H4 (cell line): ENCODE results near the gene ADRA2C. TPM values are rescaled to one million over a fixed set of nuclear protein-coding genes. Genes with fewer than 3 reads are reported as not detected.

Source experiments
- DNase-seq: peaks from one replicate; pipeline ENCODE4 v3.0.0-alpha.2; 2015; ENCODE audit warnings: low spot score
- total RNA-seq: library from RNA; depleted of rRNA; stranded (reverse); fragments of >200 nt; shearing (Covaris generic); gene quantifications from 2 replicates; pipeline ENCODE4 v1.2.3, GENCODE V29; 2014

Gene ADRA2C
- total RNA-seq, 1 experiment from 2014 or later: 1.7 TPM

GRCh38 chr4:3792813-3793212 is 26.6 kb downstream of the ADRA2C start:
- DNase-seq: no peak

- DNase-seq: no peak
These were observed 27.4 kb downstream of the ADRA2C start for GRCh38 chr4:3793545-3793944.

GRCh38 chr4:3796960-3797359 is 30.8 kb downstream of the ADRA2C start:
- no peak for DNase-seq

GRCh38 chr4:3797831-3798790 is 31.9 kb downstream of the ADRA2C start:
- no peak for DNase-seq

- DNase-seq: no peak
These were observed 33.3 kb downstream of the ADRA2C start for GRCh38 chr4:3799496-3799895.

GRCh38 chr4:3800351-3800750 is 34.2 kb downstream of the ADRA2C start:
- DNase-seq: no peak

- DNase-seq: no peak
These were observed 35.3 kb downstream of the ADRA2C start for GRCh38 chr4:3801521-3801920.

- DNase-seq: no peak
These were observed 35.9 kb downstream of the ADRA2C start for GRCh38 chr4:3801931-3802550.

- no peak for DNase-seq
These were observed 36.6 kb downstream of the ADRA2C start for GRCh38 chr4:3802571-3803474.

- DNase-seq: no peak
These were observed 37.3 kb downstream of the ADRA2C start for GRCh38 chr4:3803475-3803847.

GRCh38 chr4:3803946-3804345 is 37.8 kb downstream of the ADRA2C start:
- DNase-seq: no peak

- no peak for DNase-seq
These were observed 38.8 kb downstream of the ADRA2C start for GRCh38 chr4:3805026-3805425.

GRCh38 chr4:3805731-3806130 is 39.5 kb downstream of the ADRA2C start:
- no peak for DNase-seq

- no peak for DNase-seq
These were observed 41.1 kb downstream of the ADRA2C start for GRCh38 chr4:3807311-3807710.

- no peak for DNase-seq
These were observed 41.8 kb downstream of the ADRA2C start for GRCh38 chr4:3807822-3808496.

- DNase-seq: no peak
These were observed 42.4 kb downstream of the ADRA2C start for GRCh38 chr4:3808597-3808996.

GRCh38 chr4:3809028-3809427 is 42.8 kb downstream of the ADRA2C start:
- DNase-seq: no peak

- no peak for DNase-seq
These were observed 43.4 kb downstream of the ADRA2C start for GRCh38 chr4:3809451-3810110.

GRCh38 chr4:3810111-3810680 is 44.0 kb downstream of the ADRA2C start:
- no peak for DNase-seq

GRCh38 chr4:3810796-3811485 is 44.8 kb downstream of the ADRA2C start:
- no peak for DNase-seq
